ENCODE measurements around the gene TMEM132D. TPM values are rescaled to one million over a fixed set of nuclear protein-coding genes. Genes with fewer than 3 reads are reported as not detected.

Gene TMEM132D
- total RNA-seq, 1 donor from 2014 or later = 16.5 TPM

- Mint-ChIP-seq H3K4me3 (ENCODE audit: unreplicated experiment) (no peak overlapping the region), H3K36me3 (ENCODE audit: unreplicated experiment) (peaks cover 5% of the 10 kb centered on the region), H3K27ac (ENCODE audit: unreplicated experiment) (no peak overlapping the region), H3K27me3 (ENCODE audit: unreplicated experiment) (no peaks in the 10 kb centered on the region), H3K4me1 (ENCODE audit: low read depth, unreplicated experiment) (peaks cover 5% of the 10 kb centered on the region), H3K9me3 (ENCODE audit: unreplicated experiment) (peaks cover 9% of the 10 kb centered on the region)
- no peak for DNase-seq
- TF ChIP-seq CTCF (IDR thresholded peaks at IDR 0.05; ENCODE audit: partially characterized antibody, unreplicated experiment) = no peak
These were observed 62.6 kb downstream of the TMEM132D start for GRCh38 chr12:129841251-129841650.

GRCh38 chr12:129840145-129840884, 63.5 kb downstream of the TMEM132D start:
- Mint-ChIP-seq H3K27ac (ENCODE audit: unreplicated experiment) (no peak overlapping the region), H3K9me3 (ENCODE audit: unreplicated experiment) (peaks cover 11% of the 10 kb centered on the region), H3K36me3 (ENCODE audit: unreplicated experiment) (peaks cover 5% of the 10 kb centered on the region), H3K4me3 (ENCODE audit: unreplicated experiment) (no peak overlapping the region), H3K4me1 (ENCODE audit: low read depth, unreplicated experiment) (peaks cover 12% of the 10 kb centered on the region), H3K27me3 (ENCODE audit: unreplicated experiment) (no peaks in the 10 kb centered on the region)
- DNase-seq = no peak
- TF ChIP-seq CTCF (IDR thresholded peaks at IDR 0.05; ENCODE audit: partially characterized antibody, unreplicated experiment) = no peak

- H3K27ac Mint-ChIP-seq (ENCODE audit: unreplicated experiment) = no peak overlapping the region
- DNase-seq = no peak
- TF ChIP-seq CTCF (IDR thresholded peaks at IDR 0.05; ENCODE audit: partially characterized antibody, unreplicated experiment) = no peak
- H3K27me3 Mint-ChIP-seq (ENCODE audit: unreplicated experiment) = no peaks in the 10 kb centered on the region
- peaks cover 5% of the 10 kb centered on the region for H3K36me3 Mint-ChIP-seq (ENCODE audit: unreplicated experiment)
- H3K9me3 Mint-ChIP-seq (ENCODE audit: unreplicated experiment) = peaks cover 13% of the 10 kb centered on the region
- no peak overlapping the region for H3K4me3 Mint-ChIP-seq (ENCODE audit: unreplicated experiment)
- H3K4me1 Mint-ChIP-seq (ENCODE audit: low read depth, unreplicated experiment) = peaks cover 15% of the 10 kb centered on the region
These were observed 64.1 kb downstream of the TMEM132D start for GRCh38 chr12:129839679-129840078.

GRCh38 chr12:129831294-129831693, 72.5 kb downstream of the TMEM132D start:
- Mint-ChIP-seq H3K27me3 (ENCODE audit: unreplicated experiment) (no peaks in the 10 kb centered on the region), H3K27ac (ENCODE audit: unreplicated experiment) (no peak overlapping the region)

More at GRCh38 chr12:129831294-129831693, 72.5 kb downstream of the TMEM132D start:
- Mint-ChIP-seq H3K9me3 (ENCODE audit: unreplicated experiment) (peaks cover 20% of the 10 kb centered on the region), H3K36me3 (ENCODE audit: unreplicated experiment) (no peaks in the 10 kb centered on the region), H3K4me3 (ENCODE audit: unreplicated experiment) (no peak overlapping the region), H3K4me1 (ENCODE audit: low read depth, unreplicated experiment) (peaks cover 24% of the 10 kb centered on the region)
- no peak for TF ChIP-seq CTCF (IDR thresholded peaks at IDR 0.05; ENCODE audit: partially characterized antibody, unreplicated experiment)
- no peak for DNase-seq
